Glutamatergic neuron (in vitro differentiated cells): ENCODE measurements around the gene EFS. TPM values are rescaled to one million over a fixed set of nuclear protein-coding genes. Genes with fewer than 3 reads are reported as not detected.

Experiments
- DNase-seq: peaks from one replicate; pipeline ENCODE4 v3.0.0; 2022
- H3K27ac Mint-ChIP-seq: one replicate; pipeline ENCODE4 v1.8.0; 2020; ENCODE audit warnings: mild to moderate bottlenecking, mixed read lengths, inconsistent platforms; ENCODE audit not compliant: unreplicated experiment
- H3K27me3 Mint-ChIP-seq: one replicate; pipeline ENCODE4 v1.8.0; 2020; ENCODE audit warnings: mild to moderate bottlenecking, moderate library complexity, mixed read lengths, inconsistent platforms; ENCODE audit not compliant: unreplicated experiment
- H3K36me3 Mint-ChIP-seq: one replicate; pipeline ENCODE4 v1.8.0; 2020; ENCODE audit warnings: mild to moderate bottlenecking, mixed read lengths, inconsistent platforms; ENCODE audit not compliant: unreplicated experiment
- H3K4me1 Mint-ChIP-seq: one replicate; pipeline ENCODE4 v1.8.0; 2020; ENCODE audit warnings: mild to moderate bottlenecking, low read depth, mixed read lengths, inconsistent platforms; ENCODE audit not compliant: unreplicated experiment
- H3K4me3 Mint-ChIP-seq: one replicate; pipeline ENCODE4 v1.8.0; 2020; ENCODE audit warnings: mild to moderate bottlenecking, mixed read lengths, inconsistent platforms; ENCODE audit not compliant: unreplicated experiment
- H3K9me3 Mint-ChIP-seq: one replicate; pipeline ENCODE4 v1.8.0; 2020; ENCODE audit warnings: mild to moderate bottlenecking, moderate library complexity, mixed read lengths, inconsistent platforms; ENCODE audit not compliant: unreplicated experiment
- total RNA-seq: library from RNA; stranded (reverse); fragmentation: NEBNext Ultra II Directional; extraction: Animal tissue kit (Norgen Biotek cat#: 25700); gene quantifications from one replicate; pipeline ENCODE4 v1.2.1, GENCODE V29; 2021; ENCODE audit not compliant: unreplicated experiment
- TF ChIP-seq, protein P1 (sequence below): fragments of 200-600 bp; sonication (generic); IDR thresholded peaks from one replicate; pipeline ENCODE4 v1.5.0; 2021; ENCODE audit not compliant: partially characterized antibody, unreplicated experiment

The EFS gene
- total RNA-seq, 1 donor from 2014 or later: 90.4 TPM

DNA sequence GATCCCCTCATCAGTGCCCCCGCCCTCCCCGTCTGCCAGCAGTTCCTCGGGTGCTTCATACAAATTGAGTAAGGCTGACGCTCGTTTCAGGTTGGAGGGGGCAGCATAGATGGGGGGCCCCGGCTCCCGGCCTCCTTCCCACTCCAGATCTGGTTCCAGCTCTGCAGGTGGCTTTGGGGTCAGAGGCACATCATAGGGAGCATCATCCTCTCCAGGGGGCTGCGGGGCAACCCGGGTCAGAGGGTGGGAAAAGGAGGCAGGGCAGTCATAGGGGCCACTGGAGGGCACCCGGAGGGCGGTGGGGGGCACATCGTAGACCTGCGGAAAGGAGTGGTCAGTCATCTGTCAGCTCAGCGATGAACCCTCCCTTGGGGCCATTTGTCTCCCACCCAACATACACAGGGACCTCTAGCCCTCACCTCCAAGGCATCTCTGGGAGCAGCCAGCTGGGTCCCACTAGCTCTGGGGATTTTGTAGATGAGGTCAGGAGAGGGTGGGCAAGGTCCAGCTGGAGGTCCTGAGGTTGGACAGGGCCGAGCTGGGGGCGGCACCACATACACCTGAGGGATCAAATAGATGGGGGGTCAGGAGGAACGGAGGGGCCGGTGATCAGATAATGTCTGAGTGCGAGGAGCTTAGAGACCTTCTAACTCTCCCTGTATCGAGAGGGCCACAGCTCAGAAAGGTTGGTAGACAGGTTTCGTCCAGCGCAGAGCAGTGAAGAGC lies 5.1 kb downstream of the EFS start:
- Mint-ChIP-seq H3K4me1 (peaks cover 15% of the 10 kb centered on the region), H3K4me3 (no peak overlapping the region), H3K36me3 (peaks cover 11% of the 10 kb centered on the region), H3K27me3 (peaks cover 16% of the 10 kb centered on the region), H3K9me3 (peaks cover 14% of the 10 kb centered on the region), H3K27ac (no peak overlapping the region)
- TF ChIP-seq, protein P1, sequence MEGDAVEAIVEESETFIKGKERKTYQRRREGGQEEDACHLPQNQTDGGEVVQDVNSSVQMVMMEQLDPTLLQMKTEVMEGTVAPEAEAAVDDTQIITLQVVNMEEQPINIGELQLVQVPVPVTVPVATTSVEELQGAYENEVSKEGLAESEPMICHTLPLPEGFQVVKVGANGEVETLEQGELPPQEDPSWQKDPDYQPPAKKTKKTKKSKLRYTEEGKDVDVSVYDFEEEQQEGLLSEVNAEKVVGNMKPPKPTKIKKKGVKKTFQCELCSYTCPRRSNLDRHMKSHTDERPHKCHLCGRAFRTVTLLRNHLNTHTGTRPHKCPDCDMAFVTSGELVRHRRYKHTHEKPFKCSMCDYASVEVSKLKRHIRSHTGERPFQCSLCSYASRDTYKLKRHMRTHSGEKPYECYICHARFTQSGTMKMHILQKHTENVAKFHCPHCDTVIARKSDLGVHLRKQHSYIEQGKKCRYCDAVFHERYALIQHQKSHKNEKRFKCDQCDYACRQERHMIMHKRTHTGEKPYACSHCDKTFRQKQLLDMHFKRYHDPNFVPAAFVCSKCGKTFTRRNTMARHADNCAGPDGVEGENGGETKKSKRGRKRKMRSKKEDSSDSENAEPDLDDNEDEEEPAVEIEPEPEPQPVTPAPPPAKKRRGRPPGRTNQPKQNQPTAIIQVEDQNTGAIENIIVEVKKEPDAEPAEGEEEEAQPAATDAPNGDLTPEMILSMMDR: no peak
- no peak for DNase-seq

DNA sequence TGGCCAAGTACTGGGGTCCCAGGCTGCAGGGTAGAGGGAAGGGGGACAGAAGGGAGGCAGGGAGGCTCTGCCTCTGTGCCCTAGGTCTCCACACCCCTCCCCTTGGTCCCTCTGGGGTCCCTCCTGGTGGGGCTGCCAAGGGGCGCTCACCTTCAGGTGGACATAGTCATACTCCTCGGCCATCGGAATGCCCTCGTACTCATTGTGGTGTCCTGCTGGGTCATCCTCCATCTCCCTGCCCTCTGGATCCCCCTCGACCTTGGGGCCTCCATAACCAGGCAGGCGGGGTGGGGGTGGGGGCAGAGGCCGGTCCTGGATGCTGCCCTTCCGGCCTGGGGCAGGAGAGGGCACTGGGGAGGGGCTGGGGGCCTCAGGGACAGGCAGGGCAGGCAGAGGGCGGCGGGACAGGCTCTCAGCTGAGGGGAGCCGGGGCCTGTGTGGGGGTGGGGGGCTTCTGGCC lies 5.8 kb downstream of the EFS start:
- H3K4me3 Mint-ChIP-seq: no peak overlapping the region
- DNase-seq: no peak
- H3K4me1 Mint-ChIP-seq: peaks cover 13% of the 10 kb centered on the region
- no peak overlapping the region for H3K27ac Mint-ChIP-seq
- TF ChIP-seq, protein P1: no peak
- H3K9me3 Mint-ChIP-seq: peaks cover 13% of the 10 kb centered on the region
- peaks cover 9% of the 10 kb centered on the region for H3K27me3 Mint-ChIP-seq
- peaks cover 11% of the 10 kb centered on the region for H3K36me3 Mint-ChIP-seq

DNA sequence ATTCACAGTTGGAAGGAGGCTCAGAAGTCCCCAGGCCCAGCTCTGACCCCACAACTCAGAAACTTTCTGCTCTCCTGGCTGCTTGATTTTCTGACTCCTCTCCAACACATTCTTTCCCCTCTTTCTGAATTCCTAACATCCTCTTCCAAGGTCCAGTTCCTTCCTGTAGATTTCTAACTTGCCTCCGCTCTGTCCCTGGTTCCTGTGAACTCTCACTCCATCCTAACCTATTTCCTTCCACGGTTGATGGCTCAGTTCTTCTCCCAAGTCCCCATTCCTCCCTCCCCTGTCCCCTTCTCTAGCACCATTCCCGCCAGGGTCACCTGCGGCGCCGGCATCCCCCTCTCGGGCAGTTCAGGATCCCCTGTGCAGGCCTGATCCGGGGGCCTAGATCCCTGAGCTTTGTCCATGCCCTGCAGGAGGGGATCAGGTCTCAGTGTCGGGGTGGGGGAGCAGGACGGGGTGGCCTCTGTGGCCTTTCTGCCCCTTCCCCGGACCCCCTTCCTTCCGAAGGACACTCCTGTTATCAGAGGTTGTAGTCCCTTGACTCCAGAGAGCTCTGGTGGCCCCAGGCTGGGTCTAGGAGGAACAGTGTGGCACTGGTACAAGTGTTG lies 6.3 kb downstream of the EFS start:
- peaks cover 9% of the 10 kb centered on the region for H3K27me3 Mint-ChIP-seq
- TF ChIP-seq, protein P1: no peak
- H3K4me1 Mint-ChIP-seq: peaks cover 14% of the 10 kb centered on the region
- peaks cover 11% of the 10 kb centered on the region for H3K36me3 Mint-ChIP-seq
- no peak overlapping the region for H3K4me3 Mint-ChIP-seq
- DNase-seq: no peak
- H3K27ac Mint-ChIP-seq: no peak overlapping the region
- H3K9me3 Mint-ChIP-seq: peaks cover 14% of the 10 kb centered on the region

DNA sequence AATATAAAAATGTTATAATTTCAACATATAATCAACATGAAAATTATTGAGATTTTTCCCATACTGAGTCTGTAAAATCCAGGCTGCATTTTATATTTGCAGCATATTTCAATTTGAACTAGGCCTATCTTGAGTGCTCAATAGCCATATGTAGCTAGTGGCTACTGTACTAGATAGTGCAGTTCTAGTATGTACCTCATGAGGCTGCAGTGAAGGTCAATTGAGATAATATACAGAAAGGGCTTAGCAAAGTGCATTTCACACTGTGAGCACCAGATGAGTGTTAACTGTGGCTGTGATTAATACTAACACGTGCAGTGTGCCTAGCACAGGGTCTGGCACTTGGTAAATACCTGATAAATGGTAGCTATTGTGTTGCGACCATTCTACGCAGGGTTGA lies 6.9 kb downstream of the EFS start:
- Mint-ChIP-seq H3K4me1 (peaks cover 16% of the 10 kb centered on the region), H3K27me3 (peaks cover 9% of the 10 kb centered on the region), H3K27ac (no peak overlapping the region), H3K36me3 (peaks cover 11% of the 10 kb centered on the region), H3K9me3 (peaks cover 15% of the 10 kb centered on the region), H3K4me3 (no peak overlapping the region)
- no peak for DNase-seq
- TF ChIP-seq, protein P1: no peak

DNA sequence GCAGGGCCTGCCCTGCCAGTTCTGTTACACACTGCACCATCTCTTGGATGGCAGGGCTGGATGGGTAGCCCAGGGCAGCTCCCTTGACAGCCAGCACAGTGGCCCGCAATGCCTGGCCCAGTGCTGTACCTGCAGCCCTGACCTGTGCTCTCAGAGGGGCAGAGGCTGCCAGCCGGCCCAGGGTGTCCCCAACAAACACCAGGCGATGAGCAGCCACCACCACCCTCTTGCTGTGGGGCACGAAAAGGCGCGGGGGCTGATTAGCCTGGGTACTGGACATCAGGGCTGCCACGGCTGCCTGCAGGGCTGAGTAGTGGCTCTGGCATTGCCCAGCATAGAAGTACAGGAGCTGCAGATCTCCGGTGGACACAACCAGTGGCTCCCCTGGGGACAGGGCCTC lies 7.7 kb downstream of the EFS start:
- peaks cover 16% of the 10 kb centered on the region for H3K4me1 Mint-ChIP-seq
- DNase-seq: no peak
- peaks cover 11% of the 10 kb centered on the region for H3K27me3 Mint-ChIP-seq
- TF ChIP-seq, protein P1: no peak
- H3K27ac Mint-ChIP-seq: no peak overlapping the region
- H3K36me3 Mint-ChIP-seq: peaks cover 11% of the 10 kb centered on the region
- no peak overlapping the region for H3K4me3 Mint-ChIP-seq
- peaks cover 19% of the 10 kb centered on the region for H3K9me3 Mint-ChIP-seq
